Naive thymus-derived CD4-positive, alpha-beta T cell (primary cell): ENCODE data around the gene AMBRA1. TPM values are rescaled to one million over a fixed set of nuclear protein-coding genes. Genes with fewer than 3 reads are reported as not detected.
"Not testable (repeated sequence)": the region's sequence is repeated elsewhere in the genome, so short reads cannot be mapped to it uniquely, and the experiment has no call there.

Experiments
- ATAC-seq: fragments of 150-1000 bp; cut with Tn5 transposase; 2 replicates; pipeline ENCODE4 v1.10.0; 2021; ENCODE audit warnings: mild to moderate bottlenecking, moderate library complexity
- CTCF ChIA-PET: fragments of 350-600 bp; sonication (Branson Sonifier 250); formaldehyde crosslinking; loops from one replicate; lab custom pipeline; 2021; ENCODE audit warnings: antibody characterized with exemption; lab: Charles Lee
- POLR2A ChIA-PET: fragments of 350-600 bp; sonication (Branson Sonifier 250); formaldehyde crosslinking; loops from one replicate; lab custom pipeline; 2021; ENCODE audit warnings: antibody characterized with exemption, inconsistent platforms; lab: Charles Lee
- DNase-seq, 9 donors: peaks; one replicate each; pipeline versions ENCODE4 v3.0.0 to v3.0.0-alpha.2; 2020 to 2022; ENCODE audit warnings: mixed read lengths in 1 of 9
- H3K27ac ChIP-seq: one replicate; pipeline ENCODE4 v1.7.0; 2013; ENCODE audit warnings: mild to moderate bottlenecking, low read depth, low read length, moderate library complexity
- H3K27me3 ChIP-seq, 2 donors: one replicate each; pipeline ENCODE4 v1.7.0; 2013; ENCODE audit warnings: low read length in 2 of 2, mild to moderate bottlenecking in 2 of 2, moderate library complexity in 2 of 2; ENCODE audit not compliant: control insufficient read depth in 2 of 2, insufficient read depth in 2 of 2
- H3K36me3 ChIP-seq, 3 experiments: 1 replicate in 2 of 3; 2 replicates in 1 of 3; pipeline ENCODE4 v1.7.0; 2013; ENCODE audit warnings: low read length in 3 of 3, mild to moderate bottlenecking in 3 of 3, moderate library complexity in 1 of 3; ENCODE audit not compliant: insufficient read depth in 3 of 3, control insufficient read depth in 2 of 3
- H3K4me1 ChIP-seq, 2 donors: one replicate each; pipeline ENCODE4 v1.7.0; 2013; ENCODE audit warnings: low read length in 2 of 2, mild to moderate bottlenecking in 2 of 2, moderate library complexity in 1 of 2; ENCODE audit not compliant: control insufficient read depth in 2 of 2, insufficient read depth in 2 of 2
- H3K4me3 ChIP-seq: 2 replicates; pipeline ENCODE4 v1.7.0; 2013; ENCODE audit warnings: mild to moderate bottlenecking, low read length
- H3K9me3 ChIP-seq, 3 experiments: 1 replicate in 2 of 3; 2 replicates in 1 of 3; pipeline ENCODE4 v1.7.0; 2013; ENCODE audit warnings: low read length in 3 of 3; ENCODE audit not compliant: control insufficient read depth in 2 of 3
- H3K27ac Mint-ChIP-seq, 9 donors: one replicate each; pipeline ENCODE4 v1.8.0; 2020 to 2022; ENCODE audit warnings: mixed read lengths in 9 of 9, mild to moderate bottlenecking in 8 of 9, moderate library complexity in 5 of 9, inconsistent platforms in 2 of 9
- H3K27me3 Mint-ChIP-seq, 5 donors: one replicate each; pipeline ENCODE4 v1.8.0; 2021 to 2022; ENCODE audit warnings: mixed read lengths in 5 of 5, mild to moderate bottlenecking in 1 of 5
- H3K36me3 Mint-ChIP-seq, 5 donors: one replicate each; pipeline ENCODE4 v1.8.0; 2020 to 2022; ENCODE audit warnings: mixed read lengths in 5 of 5, mild to moderate bottlenecking in 3 of 5, inconsistent platforms in 1 of 5
- H3K4me1 Mint-ChIP-seq, 7 donors: one replicate each; pipeline ENCODE4 v1.8.0; 2020 to 2022; ENCODE audit warnings: mixed read lengths in 7 of 7, mild to moderate bottlenecking in 3 of 7, inconsistent platforms in 1 of 7
- H3K4me3 Mint-ChIP-seq, 10 donors: one replicate each; pipeline ENCODE4 v1.8.0; 2020 to 2022; ENCODE audit warnings: mild to moderate bottlenecking in 10 of 10, mixed read lengths in 10 of 10, moderate library complexity in 6 of 10, inconsistent platforms in 2 of 10
- H3K9me3 Mint-ChIP-seq, 11 donors: one replicate each; pipeline ENCODE4 v1.8.0; 2020 to 2022; ENCODE audit warnings: mixed read lengths in 11 of 11, mild to moderate bottlenecking in 4 of 11, inconsistent platforms in 1 of 11, moderate library complexity in 1 of 11
- intact Hi-C, 2 donors: fragments of 100-400 bp; cut with micrococcal nuclease; formaldehyde crosslinking; loops; one replicate each; pipeline ENCODE4 v1.15.1; 2023
- polyA plus RNA-seq, 2 donors: library from polyadenylated mRNA; unstranded; fragments of 300-500 nt; fragmentation: Illumina TruSeq; gene quantifications; one replicate each; pipeline ENCODE4 v1.2.3, GENCODE V29; 2021
- total RNA-seq, 6 experiments: library from RNA in 5 of 6; stranded (reverse) in 5 of 6; gene quantifications; 1 replicate in 5 of 6; 2 replicates in 1 of 6; pipeline ENCODE4 v1.2.3 and lab custom pipeline; 2021 to 2026

AMBRA1 gene
- total and polyA plus RNA-seq, 7 experiments from 2014 or later: 8.9 to 48.7 (median 41.2) TPM

DNA sequence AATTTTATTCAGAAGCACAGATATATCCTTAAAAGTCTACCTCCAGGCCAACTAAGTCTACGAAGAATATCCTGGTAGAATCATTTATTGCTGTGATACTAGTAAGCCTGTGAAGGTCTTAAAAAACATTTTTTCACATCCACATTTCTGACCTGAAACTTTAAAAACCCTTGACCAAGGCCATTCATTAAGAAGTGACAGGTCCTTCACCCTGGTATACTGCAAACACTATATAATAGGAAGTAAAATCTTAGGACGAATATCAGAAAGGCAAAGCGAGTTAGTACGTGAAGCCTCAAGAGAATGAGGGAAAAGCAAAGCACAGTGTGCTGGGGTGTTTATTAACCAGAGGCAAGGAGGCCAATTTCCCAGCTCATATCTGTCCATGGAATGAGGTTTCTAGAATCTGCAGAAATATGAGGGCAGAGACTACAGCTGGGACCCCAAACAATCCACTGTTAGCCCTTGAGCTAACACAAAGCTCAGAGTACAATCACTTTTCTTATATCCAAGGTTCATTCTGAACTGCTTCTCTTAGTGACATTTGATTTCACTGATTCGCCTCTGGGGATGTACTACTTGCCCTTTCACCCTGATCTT, 71.0 kb downstream of the AMBRA1 start:
- H3K27me3 ChIP-seq: no peaks in the 10 kb centered on the region
- CTCF ChIA-PET: no interaction called here
- DNase-seq (no peak), ATAC-seq (no peak)
- H3K27ac ChIP-seq: no peak overlapping the region
- Mint-ChIP-seq H3K36me3 (peaks cover 0 to 25% (median 13%) of the 10 kb centered on the region in 5 donors), H3K4me3 (no peak overlapping the region), H3K27ac (no peak overlapping the region), H3K27me3 (no peaks in the 10 kb centered on the region), H3K4me1 (peaks cover 6 to 44% (median 28%) of the 10 kb centered on the region in 7 donors), H3K9me3 (peaks cover 0 to 3% (median 0%) of the 10 kb centered on the region in 11 donors)
- H3K4me1 ChIP-seq: no peaks in the 10 kb centered on the region
- no peak overlapping the region for H3K4me3 ChIP-seq
- H3K36me3 ChIP-seq: no peaks in the 10 kb centered on the region
- intact Hi-C loops: no loop called here
- POLR2A ChIA-PET: no interaction called here
- H3K9me3 ChIP-seq: no peaks in the 10 kb centered on the region

DNA sequence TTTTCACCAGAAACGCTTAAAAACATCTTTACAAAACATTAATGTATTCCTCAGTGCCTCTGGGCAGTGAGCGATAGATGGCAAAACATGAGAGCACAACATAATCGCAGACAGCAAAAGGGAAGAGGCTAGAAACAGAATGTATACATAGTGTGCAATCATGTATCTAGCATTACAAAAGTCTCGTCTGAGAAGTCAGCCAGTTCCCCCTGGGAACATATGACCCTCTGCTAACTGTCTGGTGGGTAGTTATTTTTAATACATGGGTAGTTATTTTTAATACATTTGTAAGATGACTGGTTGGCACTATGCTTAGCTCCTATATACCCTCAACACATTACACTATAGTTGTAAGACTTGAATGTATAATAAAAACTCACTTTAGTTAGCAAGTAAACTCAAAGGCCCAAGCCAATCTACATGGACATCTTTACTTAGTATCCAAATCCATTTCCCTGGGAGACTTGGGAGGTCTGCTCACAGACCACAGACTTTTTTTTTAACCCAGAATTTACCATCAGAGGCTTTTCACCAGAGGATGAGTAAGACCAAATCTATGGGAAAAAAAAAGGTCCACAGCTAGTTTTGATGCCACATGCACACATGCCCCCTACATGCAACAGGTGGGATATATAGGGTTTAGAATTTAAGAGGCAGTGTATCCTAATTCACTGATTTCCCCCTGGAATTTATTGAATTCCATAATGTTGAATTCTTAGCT, 71.7 kb downstream of the AMBRA1 start:
- intact Hi-C loops: no loop called here

DNA sequence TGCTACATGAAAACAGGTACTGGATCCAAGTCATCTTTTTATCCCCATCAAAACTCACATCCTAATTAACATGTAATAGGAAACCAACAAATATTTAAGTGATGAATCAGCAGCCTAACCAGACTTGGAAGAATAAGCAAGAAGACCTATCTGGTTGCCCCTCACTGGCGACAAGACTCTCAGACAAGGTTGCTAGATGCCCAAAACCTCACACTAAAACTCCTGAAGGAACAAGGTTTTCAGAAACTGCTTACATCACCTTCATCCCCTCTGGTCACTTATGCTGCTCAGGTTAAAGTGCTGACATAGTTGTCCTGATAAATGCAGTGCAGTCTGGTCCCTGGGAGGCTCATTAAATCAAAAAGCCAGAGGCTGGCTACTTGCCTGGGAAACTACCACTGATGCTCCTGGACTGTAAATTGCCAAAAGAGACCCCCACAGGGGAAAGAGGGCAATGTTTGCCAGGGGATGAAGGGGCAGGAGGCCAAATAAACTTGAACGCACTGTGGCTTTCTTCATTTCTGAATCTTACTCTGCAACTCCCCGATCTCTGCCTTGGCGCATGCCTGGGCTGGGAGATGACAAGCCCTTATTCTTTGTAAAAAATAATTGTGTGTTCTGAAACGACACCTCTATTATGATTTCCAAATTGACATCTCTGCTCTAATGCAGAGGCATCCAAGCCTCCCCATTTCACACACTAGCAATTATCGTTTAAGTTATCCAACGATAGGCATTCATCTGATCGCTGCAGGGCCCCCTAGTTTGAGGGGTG, 72.7 kb downstream of the AMBRA1 start:
- peaks cover 0 to 16% (median 4%) of the 10 kb centered on the region in 5 donors for H3K36me3 Mint-ChIP-seq
- Histone ChIP-seq H3K27ac (no peak overlapping the region), H3K4me1 (no peaks in the 10 kb centered on the region), H3K36me3 (no peaks in the 10 kb centered on the region), H3K4me3 (no peak overlapping the region), H3K9me3 (no peaks in the 10 kb centered on the region), H3K27me3 (no peaks in the 10 kb centered on the region)
- H3K27ac Mint-ChIP-seq: no peak overlapping the region
- ATAC-seq (no peak), DNase-seq (no peak)
- no peaks in the 10 kb centered on the region for H3K9me3 Mint-ChIP-seq
- no peak overlapping the region for H3K4me3 Mint-ChIP-seq
- H3K4me1 Mint-ChIP-seq: peaks cover 6 to 44% (median 28%) of the 10 kb centered on the region in 7 donors
- intact Hi-C loops: no loop called here
- no peaks in the 10 kb centered on the region for H3K27me3 Mint-ChIP-seq
- ChIA-PET POLR2A (no interaction called here), CTCF (no interaction called here)

More for the DNA sequence above, 71.7 kb downstream of the AMBRA1 start:
- peaks cover 6 to 44% (median 28%) of the 10 kb centered on the region in 7 donors for H3K4me1 Mint-ChIP-seq
- no peak overlapping the region for H3K4me3 Mint-ChIP-seq
- no peaks in the 10 kb centered on the region for H3K27me3 ChIP-seq
- H3K27ac Mint-ChIP-seq: no peak overlapping the region
- POLR2A ChIA-PET: no interaction called here
- peaks cover 0 to 3% (median 0%) of the 10 kb centered on the region in 11 donors for H3K9me3 Mint-ChIP-seq
- H3K27ac ChIP-seq: no peak overlapping the region
- H3K36me3 Mint-ChIP-seq: peaks cover 0 to 25% (median 10%) of the 10 kb centered on the region in 5 donors
- CTCF ChIA-PET: no interaction called here
- no peaks in the 10 kb centered on the region for H3K4me1 ChIP-seq
- no peaks in the 10 kb centered on the region for H3K27me3 Mint-ChIP-seq
- DNase-seq (no peak), ATAC-seq (no peak)
- no peak overlapping the region for H3K4me3 ChIP-seq
- H3K9me3 ChIP-seq: no peaks in the 10 kb centered on the region
- no peaks in the 10 kb centered on the region for H3K36me3 ChIP-seq

DNA sequence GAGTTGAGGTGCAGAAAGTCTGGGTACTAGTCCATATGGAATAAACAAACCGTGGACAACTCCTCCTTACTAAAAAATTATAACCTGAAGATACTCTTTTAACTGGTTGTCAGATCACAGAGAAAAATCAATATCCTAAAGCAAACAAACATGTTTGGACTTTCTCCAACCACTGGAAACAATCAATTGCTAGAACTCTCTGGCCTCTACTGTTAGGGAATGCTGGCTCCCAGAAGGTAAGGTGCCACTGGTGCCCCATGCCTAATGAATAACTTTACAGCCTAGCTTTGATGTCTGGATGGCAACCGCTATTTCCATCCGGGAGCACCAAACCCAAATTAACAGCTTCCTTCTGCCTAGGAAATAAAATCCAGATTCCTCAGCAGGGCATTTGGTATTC, 74.5 kb downstream of the AMBRA1 start:
- Mint-ChIP-seq H3K36me3 (peaks cover 0 to 12% (median 1%) of the 10 kb centered on the region in 5 donors), H3K27ac (peak overlapping the region in 1 of 9 donors; percentile 34)

DNA sequence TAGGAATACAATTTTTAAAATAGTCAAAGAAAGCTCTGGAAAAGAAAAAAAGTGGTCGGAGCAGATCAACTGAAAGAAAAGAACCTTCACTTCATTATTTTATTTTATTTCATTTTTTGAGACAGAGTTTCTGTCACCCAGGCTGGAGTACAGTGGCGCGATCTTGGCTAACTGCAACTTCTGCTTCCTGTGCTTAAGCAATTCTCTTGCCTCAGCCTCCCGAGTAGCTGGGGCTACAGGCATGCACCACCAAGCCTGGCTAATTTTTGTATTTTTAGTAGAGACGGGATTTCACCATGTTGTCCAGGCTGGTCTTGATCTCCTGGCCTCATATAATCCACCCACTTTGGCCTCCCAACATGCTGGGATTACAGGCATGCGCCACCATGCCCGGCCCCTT, 74.9 kb downstream of the AMBRA1 start:
- H3K27me3 ChIP-seq, H3K4me1 ChIP-seq, H3K27me3 Mint-ChIP-seq, H3K27ac ChIP-seq, H3K36me3 ChIP-seq, H3K4me3 Mint-ChIP-seq, H3K4me3 ChIP-seq, H3K9me3 ChIP-seq, DNase-seq, intact Hi-C loops, H3K9me3 Mint-ChIP-seq, ATAC-seq: not testable (repeated sequence)
- CTCF ChIA-PET: interaction anchor here (1.0 to 1.4 kb wide), 3 partner anchors 10 to 42 kb away, joined by 3 to 4 read pairs (median 4); no protein-coding TSS in a partner anchor
- H3K27ac Mint-ChIP-seq: peak overlapping the region in 1 of 9 donors; percentile 34
- POLR2A ChIA-PET: interaction anchor here (0.6 kb wide), 1 partner anchor 100 kb away, joined by 4 read pairs; no protein-coding TSS in a partner anchor
- H3K36me3 Mint-ChIP-seq: peaks cover 0 to 12% (median 1%) of the 10 kb centered on the region in 5 donors
- H3K4me1 Mint-ChIP-seq: peaks cover 13 to 47% (median 31%) of the 10 kb centered on the region in 7 donors

More for the DNA sequence above, 74.5 kb downstream of the AMBRA1 start:
- no peak overlapping the region for H3K4me3 ChIP-seq
- no peak overlapping the region for H3K27ac ChIP-seq
- Mint-ChIP-seq H3K4me3 (no peak overlapping the region), H3K4me1 (peaks cover 11 to 44% (median 29%) of the 10 kb centered on the region in 7 donors), H3K9me3 (no peaks in the 10 kb centered on the region), H3K27me3 (no peaks in the 10 kb centered on the region)
- H3K9me3 ChIP-seq: no peaks in the 10 kb centered on the region
- CTCF ChIA-PET: interaction anchor here (1.0 to 1.4 kb wide), 3 partner anchors 10 to 41 kb away, joined by 3 to 4 read pairs (median 4); no protein-coding TSS in a partner anchor
- no peak for ATAC-seq
- H3K27me3 ChIP-seq: no peaks in the 10 kb centered on the region
- no peaks in the 10 kb centered on the region for H3K4me1 ChIP-seq
- intact Hi-C loops: no loop called here
- DNase-seq: no peak
- no peaks in the 10 kb centered on the region for H3K36me3 ChIP-seq
- POLR2A ChIA-PET: no interaction called here

GRCh38 chr11:46514370-46514769, 79.5 kb downstream of the AMBRA1 start:
- no peaks in the 10 kb centered on the region for H3K4me1 ChIP-seq
- Mint-ChIP-seq H3K9me3 (no peaks in the 10 kb centered on the region), H3K36me3 (peaks cover 0 to 13% (median 4%) of the 10 kb centered on the region in 5 donors), H3K4me3 (no peak overlapping the region), H3K4me1 (peaks cover 4 to 24% (median 20%) of the 10 kb centered on the region in 7 donors), H3K27me3 (no peaks in the 10 kb centered on the region), H3K27ac (peak overlapping the region in 6 of 9 donors; percentile 0 to 34 (median 24))
- H3K27ac ChIP-seq: no peak overlapping the region
- intact Hi-C loops: no loop called here
- H3K4me3 ChIP-seq: no peak overlapping the region
- peaks cover 0 to 9% (median 0%) of the 10 kb centered on the region in 3 experiments for H3K36me3 ChIP-seq
- ChIA-PET POLR2A (no interaction called here), CTCF (no interaction called here)
- no peak for ATAC-seq
- no peak for DNase-seq
- no peaks in the 10 kb centered on the region for H3K9me3 ChIP-seq
- no peaks in the 10 kb centered on the region for H3K27me3 ChIP-seq
